ENCODE measurements around the gene DUOX1. TPM values are rescaled to one million over a fixed set of nuclear protein-coding genes. Genes with fewer than 3 reads are reported as not detected.
A peak's percentile ranks its signal among the peaks of the same experiment; 100 is the strongest.

Gene DUOX1
- polyA plus RNA-seq, 12 donors: 0.99 to 23.4 (median 2.3) TPM; not detected in 2

GRCh38 chr15:45187894-45188830 lies 58.4 kb downstream of the DUOX1 start, which contains the start of gene SHF:
Gene SHF, minus strand, starts transcription at chr15:45187966. Its CDS starts 15 bp downstream, at chr15:45187951.
- DNase-seq: peak; percentile 61

GRCh38 chr15:45197512-45197911 lies 67.7 kb downstream of the DUOX1 start:
- DNase-seq: no peak

- DNase-seq: peak; percentile 99
These were observed 68.7 kb downstream of the DUOX1 start for GRCh38 chr15:45198337-45199135.

GRCh38 chr15:45199136-45199810 lies 69.5 kb downstream of the DUOX1 start:
- peak; percentile 64 for DNase-seq

- DNase-seq: peak; percentile 98
These were observed 70.4 kb downstream of the DUOX1 start for GRCh38 chr15:45200001-45200798.

- DNase-seq: peak; percentile 91
These were observed 71.2 kb downstream of the DUOX1 start for GRCh38 chr15:45200799-45201556.

- DNase-seq: no peak
These were observed 71.7 kb downstream of the DUOX1 start for GRCh38 chr15:45201557-45201859.

GRCh38 chr15:45201869-45202268 lies 72.1 kb downstream of the DUOX1 start:
- DNase-seq: no peak

GRCh38 chr15:45203182-45203581 lies 73.4 kb downstream of the DUOX1 start:
- no peak for DNase-seq

GRCh38 chr15:45205192-45205591 lies 75.4 kb downstream of the DUOX1 start:
- DNase-seq: peak; percentile 20

- no peak for DNase-seq
These were observed 82.7 kb downstream of the DUOX1 start for GRCh38 chr15:45212493-45212892.

Other genes starting within 250 kb of the DUOX1 start
- gene TERB2, start 173.3 kb upstream of the DUOX1 start, polyA plus RNA-seq (ENCODE audit: insufficient read length in 12 of 12): not detected
- 10 to 100 TPM in 2 of 12 donors, 1 to 10 TPM in 9, not detected in 1; 5.3 to 20.1 (median 6.5) TPM for gene SORD, start 106.8 kb upstream of the DUOX1 start, polyA plus RNA-seq (ENCODE audit: insufficient read length in 12 of 12)
- gene DUOX2, start 15.8 kb upstream of the DUOX1 start, polyA plus RNA-seq (ENCODE audit: insufficient read length in 12 of 12): 1 to 10 TPM in 1 of 12 donors, under 1 TPM in 4, not detected in 7; 0.03 to 2.2 (median 0.50) TPM
- 1 to 10 TPM in 1 of 12 donors, under 1 TPM in 1, not detected in 10; 0.16 to 1.2 TPM for gene DUOXA2, start 15.7 kb upstream of the DUOX1 start, polyA plus RNA-seq (ENCODE audit: insufficient read length in 12 of 12)
- 10 to 100 TPM in 1 of 12 donors, 1 to 10 TPM in 2, under 1 TPM in 3, not detected in 6; 0.20 to 15.9 (median 1.7) TPM for gene DUOXA1, start 115 bp upstream of the DUOX1 start, polyA plus RNA-seq (ENCODE audit: insufficient read length in 12 of 12)
- 10 to 100 TPM in 4 of 12 donors, 1 to 10 TPM in 7, not detected in 1; 5.4 to 12.6 (median 9.3) TPM for gene SHF, start 58.0 kb downstream of the DUOX1 start, polyA plus RNA-seq (ENCODE audit: insufficient read length in 12 of 12)
- gene SLC28A2, start 122.2 kb downstream of the DUOX1 start, polyA plus RNA-seq (ENCODE audit: insufficient read length in 12 of 12): under 1 TPM in 9 of 12 donors, not detected in 3; 0.14 to 0.49 (median 0.21) TPM
- 100 to 1,000 TPM in 11 of 12 donors, not detected in 1; 134 to 558 (median 336) TPM for gene GATM, start 248.6 kb downstream of the DUOX1 start, polyA plus RNA-seq (ENCODE audit: insufficient read length in 12 of 12)